ENCODE data around the gene RBM18.

Gene RBM18, protein sequence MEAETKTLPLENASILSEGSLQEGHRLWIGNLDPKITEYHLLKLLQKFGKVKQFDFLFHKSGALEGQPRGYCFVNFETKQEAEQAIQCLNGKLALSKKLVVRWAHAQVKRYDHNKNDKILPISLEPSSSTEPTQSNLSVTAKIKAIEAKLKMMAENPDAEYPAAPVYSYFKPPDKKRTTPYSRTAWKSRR

DNA sequence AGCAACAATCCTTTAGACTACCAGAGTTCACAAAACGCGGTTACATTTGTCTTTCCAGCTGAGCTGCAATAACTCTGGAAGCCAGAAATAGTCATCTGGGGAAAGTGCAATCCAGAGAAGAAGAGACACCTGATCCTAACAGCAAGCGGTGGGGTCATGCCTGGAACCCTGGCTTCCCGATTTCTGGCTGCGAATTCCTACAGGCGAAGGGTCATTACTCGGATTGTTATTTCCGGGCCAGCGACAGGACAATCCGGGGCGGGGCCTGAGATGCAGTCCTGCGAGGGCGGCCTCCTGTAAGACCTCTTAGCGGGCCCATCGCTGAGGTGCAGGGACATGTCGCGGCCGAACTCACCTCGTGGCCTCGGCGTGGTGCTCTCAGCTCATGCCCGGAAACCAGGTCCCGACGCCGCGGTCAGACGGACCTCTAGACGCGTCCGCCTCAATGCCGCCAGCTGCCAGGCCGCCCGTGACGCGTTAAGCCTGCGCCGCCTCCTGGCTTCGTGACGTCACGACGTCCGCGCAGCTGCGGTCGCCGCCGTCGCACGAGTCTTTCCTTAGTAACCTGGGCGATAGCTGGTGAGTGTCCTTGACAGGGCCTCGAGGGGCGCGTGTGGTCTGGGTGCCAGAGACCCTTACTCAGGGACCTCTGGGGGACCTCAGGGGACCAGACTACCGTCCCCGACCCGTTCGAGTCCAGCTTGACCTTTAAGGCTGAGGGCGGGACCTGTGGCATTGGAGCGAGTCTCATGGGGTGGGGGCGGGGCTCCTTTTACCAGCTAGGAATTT is at the start of gene RBM18, which contains the start of gene MRRF:
TSS of gene RBM18 (minus strand) at position 481 of the 789 bp plus-strand sequence. CDS start 3,348 bp downstream, outside the sequence.
TSS of gene MRRF (plus strand) at position 523 of the 789 bp plus-strand sequence. CDS start 6,010 bp downstream, outside the sequence.
- peak; percentile 69 to 80 for DNase-seq (ENCODE audit: low read depth in 1 of 2, low spot score in 1 of 2)

DNA sequence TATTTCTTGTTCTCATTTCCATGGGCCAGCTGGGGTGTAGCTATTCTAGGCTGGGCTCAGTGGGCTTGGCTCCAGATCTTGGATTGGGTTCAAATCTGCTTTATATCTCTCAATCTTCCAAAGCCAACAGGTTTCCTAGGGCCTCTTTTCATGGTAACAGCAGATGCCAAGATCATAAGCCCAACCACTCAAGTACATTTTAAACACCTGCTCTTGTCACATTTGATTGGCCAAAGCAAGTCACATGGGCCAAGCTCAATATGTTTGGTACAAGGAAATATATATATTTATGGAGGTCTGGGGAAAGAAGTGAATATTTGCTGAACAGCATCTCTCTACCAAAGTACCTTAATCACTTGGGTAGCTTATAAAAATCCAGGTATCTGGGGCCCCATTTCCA is 49.5 kb upstream of the RBM18 start:
- no peak for DNase-seq (ENCODE audit: low read depth in 1 of 2, low spot score in 1 of 2)

DNA sequence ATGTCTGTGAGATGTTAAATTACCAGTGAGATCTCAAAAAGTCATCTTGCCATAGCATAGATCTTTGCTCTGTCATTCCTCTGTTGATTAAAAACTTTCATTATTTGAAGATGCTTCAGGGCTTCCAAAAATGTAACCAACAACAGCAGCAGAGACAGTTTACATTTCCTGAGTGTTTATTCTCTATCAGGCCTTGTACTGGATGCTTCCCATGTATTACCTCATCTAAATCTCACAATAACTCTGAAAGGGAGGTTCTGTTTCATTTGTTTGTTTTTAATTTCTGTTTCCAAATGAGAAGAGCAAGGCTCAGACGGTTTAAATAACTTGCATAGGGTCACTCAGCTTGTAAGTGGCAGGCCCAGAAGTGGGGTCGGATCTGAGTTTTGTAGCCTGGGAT is 45.2 kb upstream of the RBM18 start:
- no peak for DNase-seq (ENCODE audit: low read depth in 1 of 2, low spot score in 1 of 2)

DNA sequence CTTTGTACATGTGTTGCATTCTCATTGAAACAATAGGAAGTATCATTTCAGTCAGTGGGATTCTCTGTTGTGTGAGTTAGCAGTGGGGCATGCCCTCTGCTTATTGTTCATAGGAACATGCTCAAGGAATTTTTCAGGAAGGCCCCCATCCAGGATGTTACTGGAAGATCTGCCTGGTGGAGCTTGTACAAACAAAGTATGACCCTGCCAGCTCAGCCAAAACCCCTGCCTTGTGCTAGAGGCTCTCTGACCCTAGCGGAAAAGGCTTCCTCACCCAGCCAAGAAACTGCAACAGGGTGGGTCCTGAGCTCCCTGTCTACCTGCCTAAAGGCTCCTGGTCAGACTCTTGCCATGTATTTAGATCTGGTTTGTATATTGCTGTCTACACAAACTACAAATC is 43.3 kb upstream of the RBM18 start:
- no peak for DNase-seq (ENCODE audit: low read depth in 1 of 2, low spot score in 1 of 2)

DNA sequence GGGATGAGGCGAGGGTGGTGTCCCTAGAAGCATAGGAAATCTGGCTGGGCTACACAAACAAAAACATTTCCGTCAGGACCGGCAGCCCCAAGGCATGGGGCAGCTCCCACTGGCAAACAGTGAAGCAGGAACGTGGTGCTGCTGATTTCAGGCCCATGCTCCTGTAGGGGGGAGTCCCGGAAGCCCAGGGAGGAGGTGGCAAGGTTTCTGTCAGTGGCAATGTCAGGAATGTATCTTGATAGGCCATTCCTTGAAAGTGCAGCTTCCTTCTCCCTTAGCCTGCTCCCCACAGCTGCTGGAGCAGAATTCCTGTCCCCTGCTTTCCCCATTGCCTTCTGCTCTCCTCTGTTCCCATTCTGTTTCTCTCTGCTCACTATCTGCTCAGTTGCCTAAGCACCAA is 42.4 kb upstream of the RBM18 start:
- no peak for DNase-seq (ENCODE audit: low read depth in 1 of 2, low spot score in 1 of 2)

DNA sequence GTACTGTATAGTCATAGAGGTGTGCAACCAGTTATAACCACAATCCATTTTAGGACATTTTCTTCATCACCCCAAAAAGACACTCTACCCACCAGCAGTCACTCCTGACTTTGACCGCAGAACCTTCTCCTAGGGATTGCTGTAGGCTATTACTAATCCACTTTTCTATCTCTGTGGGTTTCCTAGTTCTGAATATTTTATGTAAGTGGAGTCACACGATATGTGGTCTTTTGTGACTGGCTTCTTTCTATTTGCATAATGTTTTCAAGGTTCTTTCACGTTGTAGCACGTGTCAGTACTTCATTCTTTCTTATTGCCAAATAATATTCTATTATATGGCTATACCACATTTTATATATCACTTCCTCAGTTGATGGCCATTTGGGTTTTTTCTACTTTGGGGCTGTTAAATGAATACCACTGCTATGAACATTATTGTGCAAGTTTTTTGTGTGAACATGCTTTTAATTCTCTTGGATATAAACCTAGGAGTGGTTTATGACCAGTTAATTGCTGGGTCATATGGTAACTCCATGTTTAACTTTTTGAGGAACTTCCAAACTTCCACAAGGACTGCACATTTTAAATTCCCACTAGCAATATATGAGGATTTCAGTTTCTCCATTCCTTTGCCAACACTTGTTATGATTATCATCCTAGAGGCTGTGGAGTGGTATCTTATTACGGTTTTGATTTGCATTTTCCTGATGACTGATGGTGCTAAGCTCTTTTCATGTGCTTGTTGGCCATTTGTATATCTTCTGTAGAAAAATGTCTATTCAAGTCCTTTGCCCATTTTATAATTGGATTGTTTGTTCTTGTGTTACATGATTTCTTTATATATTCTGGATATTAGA is 37.8 kb upstream of the RBM18 start:
- DNase-seq (ENCODE audit: low read depth in 1 of 2, low spot score in 1 of 2), result no peak

DNA sequence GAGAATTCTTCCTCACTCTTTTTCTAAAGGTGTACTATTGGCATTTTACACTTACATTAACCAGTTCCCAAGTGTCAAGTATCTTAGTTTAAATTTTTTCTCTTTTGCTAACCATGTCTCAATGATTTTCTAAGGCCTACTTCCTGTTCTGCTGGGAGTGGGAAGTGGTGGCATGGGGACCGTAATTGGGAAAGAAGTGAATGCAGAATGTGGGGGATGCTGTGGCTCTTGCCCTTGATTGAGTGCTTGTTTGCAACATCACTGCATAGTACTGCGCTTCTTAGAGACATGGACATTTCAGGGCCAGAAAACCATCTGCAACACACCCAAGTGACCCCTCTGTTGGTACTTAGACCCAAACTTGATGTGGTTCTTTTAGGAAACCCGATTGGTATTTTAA is 32.9 kb upstream of the RBM18 start:
- DNase-seq (ENCODE audit: low read depth in 1 of 2, low spot score in 1 of 2), result no peak

DNA sequence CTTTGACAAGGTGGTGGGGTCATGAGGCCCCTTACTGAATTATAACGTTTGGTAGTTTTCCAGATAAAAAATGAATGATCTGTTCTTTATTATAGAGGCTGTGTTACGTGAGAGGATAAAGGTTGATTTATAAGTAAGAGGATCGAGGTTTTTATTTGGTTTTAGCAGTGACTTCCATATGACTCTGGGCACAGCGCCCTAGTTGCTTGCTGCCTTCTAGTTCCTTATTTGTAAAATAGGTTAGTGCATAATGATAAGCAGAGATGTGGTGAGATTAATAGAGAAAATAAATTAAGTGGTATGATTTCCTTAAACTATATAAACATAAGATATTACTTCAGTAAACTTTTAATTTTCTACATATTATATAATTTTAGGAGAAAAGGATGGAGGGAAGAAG is 29.9 kb upstream of the RBM18 start:
- DNase-seq (ENCODE audit: low read depth in 1 of 2, low spot score in 1 of 2), result no peak

DNA sequence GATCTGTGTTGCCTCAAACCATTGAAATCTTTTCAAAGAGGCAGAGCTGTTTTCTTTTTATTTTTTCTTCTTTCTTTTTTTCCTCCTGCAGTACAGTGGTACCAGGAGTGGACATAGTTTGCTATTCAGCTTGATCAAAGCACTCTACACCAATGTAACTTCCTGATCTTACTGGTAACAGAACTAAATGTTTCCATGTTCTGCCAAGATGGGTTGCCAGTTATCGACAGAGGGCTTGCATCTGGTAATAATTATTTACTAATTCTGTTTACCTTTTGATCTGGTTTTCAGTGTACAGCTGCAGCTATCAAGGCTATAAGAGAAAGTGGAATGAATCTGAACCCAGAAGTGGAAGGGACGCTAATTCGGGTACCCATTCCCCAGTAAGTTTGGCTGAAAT is 26.8 kb upstream of the RBM18 start:
- DNase-seq (ENCODE audit: low read depth in 1 of 2, low spot score in 1 of 2), result no peak

DNA sequence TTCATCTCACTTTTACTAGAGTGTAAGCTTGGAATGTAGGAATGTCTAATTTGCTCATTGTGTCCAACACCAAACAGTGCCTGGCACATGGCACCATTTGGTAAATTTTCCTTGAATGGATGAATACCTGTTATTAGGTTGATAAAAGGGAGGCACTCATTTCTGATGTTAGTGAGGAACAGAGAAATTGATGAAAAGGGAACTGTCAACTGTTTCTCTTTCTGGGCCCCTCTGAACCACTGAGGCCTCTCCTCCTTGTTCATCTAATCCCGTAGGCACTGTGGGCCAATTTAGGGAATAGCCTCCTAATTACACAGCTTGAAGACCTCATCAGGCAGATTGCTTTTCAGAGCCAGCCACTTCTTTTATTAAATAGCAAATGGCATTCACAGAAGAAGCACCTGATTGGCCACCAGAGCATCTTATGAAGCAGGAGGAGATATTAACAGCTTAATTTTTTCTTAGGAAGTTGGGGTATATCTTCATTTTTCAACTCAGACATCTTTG is 22.6 kb upstream of the RBM18 start:
- no peak for DNase-seq (ENCODE audit: low read depth in 1 of 2, low spot score in 1 of 2)

DNA sequence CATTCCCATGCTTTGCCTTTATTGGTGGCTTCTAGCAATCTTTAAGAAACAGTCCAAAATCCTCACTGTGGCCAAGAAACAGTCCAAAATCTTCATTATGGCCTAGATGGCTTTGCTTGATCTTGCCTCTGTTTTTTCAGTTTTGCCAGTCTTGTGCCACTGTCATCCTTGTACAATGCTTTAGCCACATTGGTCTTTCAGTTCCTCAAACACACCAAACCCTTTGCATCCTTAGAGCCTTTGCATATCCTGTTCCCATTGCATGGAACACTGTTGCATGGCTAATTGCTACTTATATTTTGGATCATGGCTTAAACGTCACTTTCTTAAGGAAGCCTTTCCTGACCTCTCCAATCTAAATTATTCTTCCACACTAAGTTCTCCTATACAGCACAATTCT is 22.1 kb upstream of the RBM18 start:
- DNase-seq (ENCODE audit: low read depth in 1 of 2, low spot score in 1 of 2), result no peak

DNA sequence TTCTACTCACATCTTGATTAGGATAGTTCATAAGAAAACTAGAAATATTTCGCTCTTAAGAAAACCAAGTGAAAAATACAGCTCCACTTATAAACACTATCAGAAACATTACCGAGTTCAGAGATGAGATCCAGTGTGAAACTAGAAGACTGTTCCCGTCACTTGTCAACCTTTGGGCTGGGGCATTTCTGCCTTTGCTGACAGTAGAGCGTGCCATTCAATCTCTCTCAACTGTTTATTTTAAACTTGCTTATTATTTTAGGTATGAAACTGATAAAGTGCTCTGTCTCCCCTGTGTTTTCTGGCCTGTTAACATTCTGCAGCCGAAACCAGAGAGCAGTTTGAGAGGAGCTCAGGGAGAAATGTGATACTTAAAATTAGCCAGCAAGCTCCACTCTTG is 16.7 kb upstream of the RBM18 start:
- DNase-seq (ENCODE audit: low read depth in 1 of 2, low spot score in 1 of 2), result no peak

DNA sequence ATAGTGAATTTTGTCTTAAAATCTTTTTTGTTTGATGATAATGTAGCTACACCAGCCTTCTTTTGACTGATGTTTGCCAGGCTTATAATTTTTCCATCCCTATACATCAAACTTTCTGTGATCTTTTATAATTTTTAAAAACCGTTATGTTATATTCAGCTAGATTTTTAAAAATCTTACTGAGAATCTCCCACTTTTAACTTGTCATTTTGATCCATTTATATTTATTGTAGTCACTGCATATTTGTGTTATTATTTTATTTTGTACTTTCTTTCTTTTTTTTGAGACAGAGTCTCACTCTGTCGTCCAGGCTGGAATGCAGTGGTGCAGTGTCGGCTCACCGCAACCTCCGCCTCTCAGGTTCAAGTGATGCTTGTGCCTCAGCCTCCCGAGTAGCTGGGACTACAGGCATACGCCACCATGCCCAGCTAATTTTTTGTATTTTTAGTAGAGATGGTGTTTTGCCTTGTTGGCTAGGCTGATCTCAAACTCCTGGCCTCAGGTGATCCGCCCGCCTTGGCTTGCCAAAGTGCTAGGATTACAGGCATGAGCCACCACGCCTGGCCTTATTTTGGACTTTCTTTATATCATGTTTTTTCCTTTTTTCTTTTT is 12.8 kb upstream of the RBM18 start:
- no peak for DNase-seq (ENCODE audit: low read depth in 1 of 2, low spot score in 1 of 2)

DNA sequence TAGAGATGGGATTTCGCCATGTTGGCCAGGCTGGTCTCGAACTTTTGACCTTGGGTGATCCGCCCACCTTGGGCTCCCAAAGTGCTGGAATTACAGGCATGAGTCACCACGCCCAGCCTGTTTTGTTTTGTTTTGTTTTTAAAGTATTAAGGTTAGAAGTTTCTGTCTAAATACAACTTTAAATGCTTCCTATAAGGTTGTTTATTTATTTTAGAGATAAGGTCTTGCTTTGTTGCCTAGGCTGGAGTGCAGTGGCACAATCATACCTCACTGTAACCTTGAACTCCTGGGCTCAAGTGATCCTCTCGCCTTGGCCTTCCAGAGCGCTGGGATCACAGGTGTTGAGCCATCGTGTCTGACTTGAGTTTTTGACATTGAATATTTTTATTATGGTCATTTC is 11.5 kb upstream of the RBM18 start:
- DNase-seq (ENCODE audit: low read depth in 1 of 2, low spot score in 1 of 2), result no peak

DNA sequence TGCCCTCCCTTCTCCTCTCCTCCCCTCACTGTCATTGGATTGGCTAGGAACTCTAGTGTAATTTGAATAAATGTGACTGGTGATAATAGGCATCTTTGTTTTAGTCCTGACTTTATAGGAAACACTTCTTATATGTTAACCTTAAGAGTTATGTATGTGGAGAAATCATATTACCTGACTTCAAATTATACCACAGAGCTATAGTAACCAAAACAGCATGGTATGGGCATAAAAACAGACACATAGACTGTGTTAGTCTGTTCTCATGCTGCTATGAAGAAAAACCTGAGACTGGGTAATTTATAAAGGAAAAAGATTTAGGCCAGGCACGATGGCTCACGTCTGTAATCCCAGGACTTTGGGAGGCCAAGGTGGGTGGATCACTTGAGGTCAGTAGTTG is 9.4 kb upstream of the RBM18 start:
- no peak for DNase-seq (ENCODE audit: low read depth in 1 of 2, low spot score in 1 of 2)

DNA sequence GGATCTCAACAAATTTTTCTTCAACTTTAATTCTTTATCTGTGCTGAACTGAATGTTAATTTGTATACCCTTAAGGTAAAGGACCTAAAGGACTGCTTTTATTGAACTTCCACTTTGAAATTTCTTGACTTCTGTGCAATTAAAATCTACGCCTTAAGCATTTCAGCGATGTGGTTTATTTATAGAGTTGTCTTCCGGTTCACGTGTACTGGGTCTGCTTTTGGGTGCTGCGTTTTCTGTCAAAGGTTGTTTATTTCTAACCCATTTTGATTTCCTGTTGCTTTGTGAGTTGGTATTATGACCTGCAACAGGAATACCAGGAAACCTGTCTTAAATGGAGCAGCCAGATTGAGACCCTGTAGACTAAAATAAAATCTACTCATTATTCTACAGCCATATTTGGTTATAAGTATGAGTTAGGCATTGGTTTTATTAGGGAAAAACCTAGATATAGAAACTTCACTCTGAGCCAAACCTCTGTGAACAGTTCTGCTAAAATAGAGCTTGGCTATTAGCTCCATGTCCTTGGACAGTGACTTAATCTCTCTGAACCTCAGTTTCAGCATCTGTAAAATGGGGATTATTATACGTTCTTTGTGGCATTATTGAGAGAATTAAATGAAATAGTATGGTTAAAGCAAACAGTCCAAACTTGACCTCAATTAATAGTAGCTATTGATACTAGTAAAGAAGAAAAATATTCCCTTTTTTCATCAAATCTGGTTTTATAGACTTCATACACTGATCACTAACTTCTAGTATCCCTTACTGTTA is 3.6 kb upstream of the RBM18 start:
- DNase-seq (ENCODE audit: low read depth in 1 of 2, low spot score in 1 of 2), result no peak

DNA sequence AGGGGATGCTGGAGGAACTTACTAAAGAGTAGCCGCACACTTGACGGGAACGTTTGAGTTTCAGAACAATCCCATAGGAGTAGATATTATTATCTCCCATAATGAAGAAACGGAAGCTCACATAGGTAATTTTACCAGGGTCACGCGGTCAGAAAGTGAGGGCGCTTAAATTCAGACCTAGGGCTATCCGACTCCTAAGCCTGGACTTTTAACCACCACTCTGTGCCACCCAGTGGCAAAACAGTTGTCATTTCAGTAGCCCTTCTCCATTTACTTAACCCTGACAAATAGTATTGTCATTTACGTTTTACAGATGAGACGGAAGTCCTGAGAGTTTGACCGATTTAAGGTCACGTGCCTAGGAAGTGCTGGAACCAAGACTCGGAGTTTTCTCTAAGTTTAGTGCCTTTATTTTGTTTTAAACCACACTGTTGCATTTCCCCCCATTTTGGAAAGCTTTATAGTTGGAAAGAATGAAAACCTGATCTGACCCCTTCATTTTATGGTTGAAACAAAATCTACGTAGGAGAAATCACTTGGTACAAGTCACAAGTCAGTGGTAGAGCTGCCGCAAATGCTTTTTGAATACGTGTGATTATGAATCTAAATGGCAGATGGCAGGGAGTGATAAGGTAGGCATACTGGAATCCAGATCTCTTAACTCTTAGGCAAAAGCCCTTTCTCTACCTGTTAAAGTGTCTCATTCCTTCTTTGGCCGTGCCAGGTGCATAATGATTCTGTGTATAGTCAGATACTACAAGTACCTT is 692 bp upstream of the RBM18 start:
- peak in 1 of 2 donors; percentile 0 for DNase-seq (ENCODE audit: low read depth in 1 of 2, low spot score in 1 of 2)

DNA sequence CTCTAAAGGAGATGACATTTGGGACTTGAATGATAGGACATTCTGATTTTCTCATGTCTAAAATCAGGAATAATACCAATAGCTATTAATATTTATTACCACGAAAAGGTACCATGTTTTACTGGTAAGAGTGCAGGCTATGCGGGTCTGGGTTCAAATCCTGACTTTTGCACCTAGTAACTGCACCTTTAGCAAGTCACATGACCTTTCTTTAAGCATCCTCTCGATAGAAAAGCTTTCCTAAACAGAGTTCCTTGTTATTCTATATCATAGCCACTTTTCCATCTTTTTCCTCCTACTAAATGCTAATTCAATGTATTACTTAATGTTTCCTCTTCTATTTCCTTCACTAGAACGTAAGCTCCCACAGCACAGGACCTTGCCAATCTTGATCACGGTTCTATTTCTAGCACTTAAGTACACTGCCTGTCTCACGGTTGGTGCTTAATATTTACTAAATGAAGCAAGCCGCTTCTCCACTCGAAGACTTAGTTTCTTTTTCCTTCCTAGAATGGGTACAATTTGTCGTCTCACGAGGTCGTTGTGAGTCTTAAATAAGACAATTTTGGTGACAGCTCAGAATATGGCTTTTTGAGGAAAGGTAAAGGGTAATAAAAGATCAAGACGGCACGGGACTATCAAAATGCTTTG is 816 bp downstream of the RBM18 start:
- DNase-seq (ENCODE audit: low read depth in 1 of 2, low spot score in 1 of 2), result no peak

DNA sequence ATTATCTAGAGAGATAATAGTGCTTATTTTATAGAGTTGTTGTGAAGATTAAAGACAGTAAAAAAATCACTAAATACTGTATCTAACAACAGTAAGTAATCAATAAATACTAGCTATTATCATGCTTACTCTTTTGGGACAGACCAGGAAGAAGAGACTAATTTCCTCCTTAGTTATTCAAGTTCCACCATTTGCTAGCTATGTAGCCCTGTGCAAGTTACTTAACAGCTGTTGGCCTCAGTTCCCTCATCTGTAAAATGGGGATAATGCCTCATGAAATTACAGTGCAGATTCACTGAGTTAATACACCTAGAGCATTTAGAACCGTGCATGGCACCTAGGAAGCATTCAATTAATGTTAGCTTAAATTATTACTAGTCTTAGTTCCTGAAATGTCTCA is 2.6 kb downstream of the RBM18 start:
- no peak for DNase-seq (ENCODE audit: low read depth in 1 of 2, low spot score in 1 of 2)

All from activated T-helper 1 cell treated with anti-CD3 and anti-CD28 coated beads, Interleukin-2, amount 50 U/mL, for 16 hours (primary cell).